Thoracic aorta (tissue), 2 donors: ENCODE data around the gene CACNA2D4. TPM values are rescaled to one million over a fixed set of nuclear protein-coding genes. Genes with fewer than 3 reads are reported as not detected.

Experiments
- ATAC-seq: fragments of 150-250 bp; one replicate; pipeline ENCODE4 v1.8.0; 2017; ENCODE audit warnings: low read depth; ENCODE audit not compliant: insufficient number of reproducible peaks, low FRiP score
- DNase-seq: peaks from one replicate; pipeline ENCODE4 v3.0.0-alpha.2; 2020; ENCODE audit warnings: low spot score
- H3K27ac ChIP-seq, 2 donors: fragments of 200-600 bp; sonication (generic); 1 replicate in 1 of 2; 2 replicates in 1 of 2; pipeline ENCODE4 v1.5.1; 2016; ENCODE audit warnings: mild to moderate bottlenecking in 2 of 2, moderate library complexity in 2 of 2
- H3K27me3 ChIP-seq: fragments of 200-600 bp; sonication (generic); replicated peaks from 2 replicates; pipeline ENCODE4 v1.6.0; 2016; ENCODE audit warnings: mild to moderate bottlenecking; ENCODE audit not compliant: insufficient read depth
- H3K36me3 ChIP-seq: fragments of 200-600 bp; sonication (generic); one replicate; pipeline ENCODE4 v1.5.1; 2016
- H3K4me1 ChIP-seq, 2 donors: fragments of 200-600 bp; sonication (generic); 1 replicate in 1 of 2; 2 replicates in 1 of 2; pipeline versions ENCODE4 v1.5.1 to v1.6.0; 2016; ENCODE audit warnings: low read depth in 2 of 2, mild to moderate bottlenecking in 1 of 2; ENCODE audit not compliant: control insufficient read depth in 1 of 2
- H3K4me3 ChIP-seq: fragments of 200-600 bp; sonication (generic); 2 replicates; pipeline ENCODE4 v1.5.1; 2016; ENCODE audit warnings: mild to moderate bottlenecking
- H3K9me3 ChIP-seq: fragments of 200-600 bp; sonication (generic); 2 replicates; pipeline ENCODE4 v1.5.1; 2016
- CTCF ChIP-seq: fragments of 200-600 bp; sonication (generic); IDR thresholded peaks from one replicate; pipeline ENCODE4 v1.5.1; 2019; ENCODE audit warnings: antibody characterized with exemption
- total RNA-seq, 2 donors: library from RNA; depleted of rRNA; stranded (reverse); fragments of >200 nt; gene quantifications; one replicate each; pipeline versions ENCODE4 v1.1.0 to v1.2.3, GENCODE V29; 2016

CACNA2D4 gene
- total RNA-seq, 2 donors from 2014 or later, result 8.7 to 12.3 TPM

GRCh38 chr12:1768615-1769014 is 149.8 kb downstream of the CACNA2D4 start:
- no peak overlapping the region for H3K4me3 ChIP-seq
- H3K9me3 ChIP-seq, result no peaks in the 10 kb centered on the region
- no peak for ATAC-seq
- no peaks in the 10 kb centered on the region for H3K4me1 ChIP-seq
- H3K27me3 ChIP-seq, result no peaks in the 10 kb centered on the region
- no peaks in the 10 kb centered on the region for H3K36me3 ChIP-seq
- no peak for DNase-seq
- no peak for TF ChIP-seq CTCF
- no peak overlapping the region for H3K27ac ChIP-seq

GRCh38 chr12:1767407-1768090 is 150.9 kb downstream of the CACNA2D4 start:
- Histone ChIP-seq H3K36me3 (no peaks in the 10 kb centered on the region), H3K4me1 (no peaks in the 10 kb centered on the region), H3K27me3 (no peaks in the 10 kb centered on the region), H3K4me3 (no peak overlapping the region), H3K27ac (no peak overlapping the region), H3K9me3 (no peaks in the 10 kb centered on the region)
- ATAC-seq (no peak), DNase-seq (no peak)
- TF ChIP-seq CTCF, result no peak

GRCh38 chr12:1766110-1766509 is 152.3 kb downstream of the CACNA2D4 start:
- no peaks in the 10 kb centered on the region for H3K9me3 ChIP-seq
- no peaks in the 10 kb centered on the region for H3K4me1 ChIP-seq
- ATAC-seq, result no peak
- H3K27me3 ChIP-seq, result no peaks in the 10 kb centered on the region
- H3K36me3 ChIP-seq, result no peaks in the 10 kb centered on the region
- no peak overlapping the region for H3K27ac ChIP-seq
- no peak overlapping the region for H3K4me3 ChIP-seq
- TF ChIP-seq CTCF, result no peak
- no peak for DNase-seq

GRCh38 chr12:1763153-1763552 is 155.3 kb downstream of the CACNA2D4 start:
- DNase-seq (no peak), ATAC-seq (no peak)
- no peaks in the 10 kb centered on the region for H3K27me3 ChIP-seq
- no peaks in the 10 kb centered on the region for H3K36me3 ChIP-seq
- peaks cover 8% of the 10 kb centered on the region in 2 donors for H3K4me1 ChIP-seq
- TF ChIP-seq CTCF, result no peak
- H3K9me3 ChIP-seq, result no peaks in the 10 kb centered on the region
- H3K27ac ChIP-seq, result no peak overlapping the region
- H3K4me3 ChIP-seq, result no peak overlapping the region

GRCh38 chr12:1761857-1762256 is 156.6 kb downstream of the CACNA2D4 start:
- no peak for TF ChIP-seq CTCF
- DNase-seq (no peak), ATAC-seq (no peak)
- H3K36me3 ChIP-seq, result no peaks in the 10 kb centered on the region
- H3K9me3 ChIP-seq, result no peaks in the 10 kb centered on the region
- H3K4me3 ChIP-seq, result no peak overlapping the region
- peaks cover 8 to 10% of the 10 kb centered on the region in 2 donors for H3K4me1 ChIP-seq
- H3K27me3 ChIP-seq, result no peaks in the 10 kb centered on the region
- no peak overlapping the region for H3K27ac ChIP-seq
